ENCODE results near the gene ZSCAN5A. TPM values are rescaled to one million over a fixed set of nuclear protein-coding genes. Genes with fewer than 3 reads are reported as not detected.
A peak's percentile ranks its signal among the peaks of the same experiment; 100 is the strongest.

ZSCAN5A gene
- total and polyA plus RNA-seq, 9 of the 15 experiments (the other 6 are each of a cell fraction or from before 2014, with no cell fraction given): 5.8 to 15.3 (median 11.8) TPM

DNA sequence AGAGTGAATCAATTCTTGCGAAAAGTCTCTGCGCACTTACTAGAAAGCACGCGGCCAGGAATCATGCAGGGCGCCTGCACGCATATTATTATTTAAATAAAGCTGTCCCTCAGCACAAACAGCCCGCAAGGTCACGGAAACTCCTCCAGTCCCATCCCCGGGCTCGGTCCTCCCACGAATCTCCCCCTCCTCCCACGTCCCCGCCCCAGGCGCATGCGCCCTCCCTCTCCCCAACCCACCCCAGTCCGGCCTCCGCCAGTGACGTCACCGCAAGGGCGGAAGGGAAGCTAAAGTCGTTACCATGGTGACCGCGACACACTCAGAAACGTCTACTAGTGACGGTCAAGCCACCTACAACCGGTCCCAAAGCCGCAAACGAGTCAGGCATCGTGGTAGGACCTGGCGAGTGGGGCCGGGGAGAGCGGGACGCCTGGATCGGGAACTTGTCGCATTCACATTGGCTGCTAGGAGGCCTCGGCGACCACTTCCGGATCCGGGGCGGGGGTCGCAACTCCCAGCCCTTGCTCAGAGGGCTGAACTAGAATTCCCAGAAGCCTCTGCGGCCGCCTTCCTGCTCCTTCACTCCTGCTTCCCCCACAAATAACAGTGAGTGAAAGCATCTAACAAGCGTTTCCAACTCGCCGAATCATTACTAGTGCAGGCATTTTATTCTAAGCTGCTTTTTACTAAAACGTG lies at the start of gene ZSCAN5A (continued):
- TF ChIP-seq E2F8 (IDR thresholded peaks at IDR 0.05; ENCODE audit: low read depth, partially characterized antibody) (peak; percentile 91), E2F3 (CRISPR knock-in tag; IDR thresholded peaks at IDR 0.05) (no peak), ZNF395 (CRISPR knock-in tag; IDR thresholded peaks at IDR 0.05) (0 out of 2 replicates have a peak, but pooled peaks have one; percentile 61), BACH1 (tag; IDR thresholded peaks at IDR 0.05) (peak; percentile 72; the same call in 1 of the 2 replicates), DIDO1 (tag; IDR thresholded peaks at IDR 0.05; ENCODE audit: low read depth) (peak; percentile 31), ZNF766 (CRISPR knock-in tag; conservative IDR thresholded peaks at IDR 0.05) (peak; percentile 94), RFX1 (IDR thresholded peaks at IDR 0.05) (peak; percentile 100), GABPA (tag; conservative IDR thresholded peaks at IDR 0.05; ENCODE audit: low read depth) (peak; percentile 99), KDM4B (IDR thresholded peaks at IDR 0.05; ENCODE audit: borderline replicate concordance in 2 of 2, low read depth in 1 of 2) (peak in 1 of 2 experiments; percentile 93; a peak in 2 of 4 replicates), PTTG1 (tag; IDR thresholded peaks at IDR 0.05; ENCODE audit: low read depth) (0 out of 2 replicates have a peak, but pooled peaks have one; percentile 35), NRF1 (conservative IDR thresholded peaks at IDR 0.05 in 1 of 2, IDR thresholded peaks at IDR 0.05 in 1 of 2) (peak; percentile 81 to 83), ZNF121 (CRISPR knock-in tag; conservative IDR thresholded peaks at IDR 0.05) (no peak), ZNF280B (CRISPR knock-in tag; IDR thresholded peaks at IDR 0.05) (no peak), RBFOX2 (IDR thresholded peaks at IDR 0.05; ENCODE audit: low read depth, low read length) (peak; percentile 96), LCOR (CRISPR knock-in tag; IDR thresholded peaks at IDR 0.05) (peak; percentile 45), CEBPG (CRISPR knock-in tag; IDR thresholded peaks at IDR 0.05) (no peak), CEBPG (tag; conservative IDR thresholded peaks at IDR 0.05 in 1 of 2, IDR thresholded peaks at IDR 0.05 in 1 of 2) (no peak), ZNF41 (CRISPR knock-in tag; conservative IDR thresholded peaks at IDR 0.05) (no peak), POLR2A (conservative IDR thresholded peaks at IDR 0.05) (peak; percentile 75)
- TF ChIP-seq, protein P1, sequence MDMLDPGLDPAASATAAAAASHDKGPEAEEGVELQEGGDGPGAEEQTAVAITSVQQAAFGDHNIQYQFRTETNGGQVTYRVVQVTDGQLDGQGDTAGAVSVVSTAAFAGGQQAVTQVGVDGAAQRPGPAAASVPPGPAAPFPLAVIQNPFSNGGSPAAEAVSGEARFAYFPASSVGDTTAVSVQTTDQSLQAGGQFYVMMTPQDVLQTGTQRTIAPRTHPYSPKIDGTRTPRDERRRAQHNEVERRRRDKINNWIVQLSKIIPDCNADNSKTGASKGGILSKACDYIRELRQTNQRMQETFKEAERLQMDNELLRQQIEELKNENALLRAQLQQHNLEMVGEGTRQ (CRISPR knock-in tag; IDR thresholded peaks at IDR 0.05): no peak

Data from K562 (cell line).